Lower leg skin (tissue), 3 donors: ENCODE measurements around the gene WIPI1.

Experiments
- POLR2A ChIP-seq, 2 donors: fragments of 450-650 bp; IDR thresholded peaks; one replicate each; pipeline ENCODE4 v1.6.1; 2016 to 2017; ENCODE audit warnings: antibody characterized with exemption in 2 of 2, mild to moderate bottlenecking in 1 of 2, moderate library complexity in 1 of 2
- TF ChIP-seq, protein P1 (sequence below), 3 donors: fragments of 450-650 bp; IDR thresholded peaks; one replicate each; pipeline ENCODE4 v1.5.1; 2016; ENCODE audit warnings: antibody characterized with exemption in 3 of 3, mild to moderate bottlenecking in 3 of 3, moderate library complexity in 2 of 3

DNA sequence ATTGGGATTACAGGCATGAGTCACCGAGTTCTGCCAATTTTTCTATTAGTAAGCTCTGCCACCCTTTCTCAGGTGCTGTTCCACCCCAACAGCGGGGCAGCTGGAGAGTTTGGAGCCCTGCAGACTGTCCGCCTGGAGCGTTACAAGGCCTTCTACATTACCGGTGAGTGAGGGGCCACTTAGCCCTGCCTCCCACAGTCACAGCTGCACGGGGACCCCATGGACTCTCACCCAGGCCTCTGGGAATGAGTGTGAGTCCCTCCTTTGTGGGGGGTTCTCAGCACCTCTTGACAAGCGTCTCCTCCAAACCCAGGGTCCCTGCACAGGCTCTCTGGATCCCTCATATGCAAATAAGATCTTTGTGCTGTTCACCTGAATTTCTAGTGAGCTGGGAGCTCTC, 56.0 kb downstream of the WIPI1 start:
- TF ChIP-seq, protein P1, sequence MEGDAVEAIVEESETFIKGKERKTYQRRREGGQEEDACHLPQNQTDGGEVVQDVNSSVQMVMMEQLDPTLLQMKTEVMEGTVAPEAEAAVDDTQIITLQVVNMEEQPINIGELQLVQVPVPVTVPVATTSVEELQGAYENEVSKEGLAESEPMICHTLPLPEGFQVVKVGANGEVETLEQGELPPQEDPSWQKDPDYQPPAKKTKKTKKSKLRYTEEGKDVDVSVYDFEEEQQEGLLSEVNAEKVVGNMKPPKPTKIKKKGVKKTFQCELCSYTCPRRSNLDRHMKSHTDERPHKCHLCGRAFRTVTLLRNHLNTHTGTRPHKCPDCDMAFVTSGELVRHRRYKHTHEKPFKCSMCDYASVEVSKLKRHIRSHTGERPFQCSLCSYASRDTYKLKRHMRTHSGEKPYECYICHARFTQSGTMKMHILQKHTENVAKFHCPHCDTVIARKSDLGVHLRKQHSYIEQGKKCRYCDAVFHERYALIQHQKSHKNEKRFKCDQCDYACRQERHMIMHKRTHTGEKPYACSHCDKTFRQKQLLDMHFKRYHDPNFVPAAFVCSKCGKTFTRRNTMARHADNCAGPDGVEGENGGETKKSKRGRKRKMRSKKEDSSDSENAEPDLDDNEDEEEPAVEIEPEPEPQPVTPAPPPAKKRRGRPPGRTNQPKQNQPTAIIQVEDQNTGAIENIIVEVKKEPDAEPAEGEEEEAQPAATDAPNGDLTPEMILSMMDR (IDR thresholded peaks at IDR 0.05) = no peak
- no peak for TF ChIP-seq POLR2A (IDR thresholded peaks at IDR 0.05)
